ENCODE measurements around the gene SEC61G. TPM values are rescaled to one million over a fixed set of nuclear protein-coding genes. Genes with fewer than 3 reads are reported as not detected.

SEC61G gene
- total and polyA plus RNA-seq, 10 of the 15 experiments (the other 5 are each of a cell fraction or from before 2014, with no cell fraction given), result 163 to 809 (median 346) TPM

GRCh38 chr7:54738737-54739136 is 20.3 kb downstream of the SEC61G start:
- in situ Hi-C loops (cut with MboI) (no loop called here), intact Hi-C loops (cut with micrococcal nuclease; ENCODE audit: unreplicated experiment) (no loop called here)
- POLR2A ChIA-PET, result no interaction called here
- DNase-seq (ENCODE audit: low read depth, low spot score) (no peak), FAIRE-seq (no peak), ATAC-seq (no peak)
- Histone ChIP-seq H3K27me3 (replicated peaks in 1 of 2; ENCODE audit: control insufficient read depth in 2 of 2, insufficient read depth in 2 of 2, low read length in 1 of 2) (no peaks in the 10 kb centered on the region), H2AFZ (ENCODE audit: control insufficient read depth, low read depth, low read length) (no peak overlapping the region), H3K27ac (ENCODE audit: control insufficient read depth, insufficient read depth) (no peak overlapping the region), H4K20me1 (ENCODE audit: control insufficient read depth, insufficient read depth) (no peaks in the 10 kb centered on the region), H3K4me1 (ENCODE audit: control insufficient read depth, insufficient read depth, low read length) (no peaks in the 10 kb centered on the region), H3K4me2 (ENCODE audit: control insufficient read depth, insufficient read depth) (no peak overlapping the region), H3K36me3 (ENCODE audit: control insufficient read depth in 2 of 2, insufficient read depth in 2 of 2, low read length in 1 of 2) (no peaks in the 10 kb centered on the region), H3K9ac (ENCODE audit: control insufficient read depth, insufficient read depth, low read length) (no peak overlapping the region), H3K4me3 (no peak overlapping the region), H3K9me3 (replicated peaks; ENCODE audit: control insufficient read depth, insufficient read depth, low read length) (no peaks in the 10 kb centered on the region), H3K79me2 (ENCODE audit: control insufficient read depth, insufficient read depth, low read length) (no peaks in the 10 kb centered on the region)
- no TSS peak for BruUV-seq (replicated peaks)
- TF ChIP-seq NFXL1 (IDR thresholded peaks at IDR 0.05; ENCODE audit: borderline replicate concordance) (no peak), CEBPB (IDR thresholded peaks at IDR 0.05; ENCODE audit: borderline replicate concordance in 1 of 2, low read depth in 2 of 2, low read length in 2 of 2) (no peak), SREBF2 (IDR thresholded peaks at IDR 0.05; ENCODE audit: low read length) (no peak), HDAC2 (IDR thresholded peaks at IDR 0.05) (no peak), KDM1A (IDR thresholded peaks at IDR 0.05; ENCODE audit: borderline replicate concordance) (no peak), E2F8 (IDR thresholded peaks at IDR 0.05; ENCODE audit: low read depth, partially characterized antibody) (no peak), RUNX3 (IDR thresholded peaks at IDR 0.05; ENCODE audit: low read length) (no peak), DPF2 (IDR thresholded peaks at IDR 0.05) (no peak), USF1 (IDR thresholded peaks at IDR 0.05; ENCODE audit: borderline replicate concordance, extremely low read length, insufficient read depth, low read depth, low read length) (no peak), RB1 (IDR thresholded peaks at IDR 0.05; ENCODE audit: borderline replicate concordance) (no peak), SPI1 (IDR thresholded peaks at IDR 0.05; ENCODE audit: borderline replicate concordance, insufficient read depth, low read depth, low read length) (no peak)
- RAD21 ChIA-PET (ENCODE audit: unreplicated experiment), result no interaction called here
- SMC1A ChIA-PET (ENCODE audit: uncharacterized antibody, unreplicated experiment), result no interaction called here
- WGBS (ENCODE audit: insufficient coverage, insufficient replicate concordance, low lambda C conversion rate, missing lambda C conversion rate), result 32% methylated on average over 1 of the region's 1 CpG
- CTCF ChIA-PET, result no interaction called here
